Measurements from ENCODE around the gene VSIG4.

VSIG4 gene

GRCh38 chrX:66005830-66006449, 33.9 kb downstream of the VSIG4 start:
- no peak overlapping the region for H3K27ac ChIP-seq (ENCODE audit: extremely low read depth, low read depth, low read length)
- TF ChIP-seq ZNF549 (tag by site-specific recombination; IDR thresholded peaks at IDR 0.05) (no peak), ZNF341 (tag by site-specific recombination; IDR thresholded peaks at IDR 0.05; ENCODE audit: low read depth) (no peak), ZNF416 (tag by site-specific recombination; IDR thresholded peaks at IDR 0.05) (no peak), SP2 (tag by site-specific recombination; IDR thresholded peaks at IDR 0.05) (no peak), ZNF692 (tag by site-specific recombination; IDR thresholded peaks at IDR 0.05) (no peak), ZNF398 (tag by site-specific recombination; IDR thresholded peaks at IDR 0.05) (no peak), ZSCAN4 (tag by site-specific recombination; IDR thresholded peaks at IDR 0.05) (no peak), HOXC10 (CRISPR knock-in tag; IDR thresholded peaks at IDR 0.05) (no peak), KLF1 (tag by site-specific recombination; IDR thresholded peaks at IDR 0.05) (no peak), OSR2 (tag by site-specific recombination; IDR thresholded peaks at IDR 0.05) (no peak), ZBTB48 (tag by site-specific recombination; IDR thresholded peaks at IDR 0.05) (no peak), ZNF513 (tag by site-specific recombination; IDR thresholded peaks at IDR 0.05) (no peak), ZNF112 (tag by site-specific recombination; IDR thresholded peaks at IDR 0.05) (no peak)
- TF ChIP-seq, protein P1, sequence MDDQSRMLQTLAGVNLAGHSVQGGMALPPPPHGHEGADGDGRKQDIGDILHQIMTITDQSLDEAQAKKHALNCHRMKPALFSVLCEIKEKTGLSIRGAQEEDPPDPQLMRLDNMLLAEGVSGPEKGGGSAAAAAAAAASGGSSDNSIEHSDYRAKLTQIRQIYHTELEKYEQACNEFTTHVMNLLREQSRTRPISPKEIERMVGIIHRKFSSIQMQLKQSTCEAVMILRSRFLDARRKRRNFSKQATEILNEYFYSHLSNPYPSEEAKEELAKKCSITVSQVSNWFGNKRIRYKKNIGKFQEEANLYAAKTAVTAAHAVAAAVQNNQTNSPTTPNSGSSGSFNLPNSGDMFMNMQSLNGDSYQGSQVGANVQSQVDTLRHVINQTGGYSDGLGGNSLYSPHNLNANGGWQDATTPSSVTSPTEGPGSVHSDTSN (CRISPR knock-in tag; IDR thresholded peaks at IDR 0.05) = no peak
- TF ChIP-seq, protein P2, sequence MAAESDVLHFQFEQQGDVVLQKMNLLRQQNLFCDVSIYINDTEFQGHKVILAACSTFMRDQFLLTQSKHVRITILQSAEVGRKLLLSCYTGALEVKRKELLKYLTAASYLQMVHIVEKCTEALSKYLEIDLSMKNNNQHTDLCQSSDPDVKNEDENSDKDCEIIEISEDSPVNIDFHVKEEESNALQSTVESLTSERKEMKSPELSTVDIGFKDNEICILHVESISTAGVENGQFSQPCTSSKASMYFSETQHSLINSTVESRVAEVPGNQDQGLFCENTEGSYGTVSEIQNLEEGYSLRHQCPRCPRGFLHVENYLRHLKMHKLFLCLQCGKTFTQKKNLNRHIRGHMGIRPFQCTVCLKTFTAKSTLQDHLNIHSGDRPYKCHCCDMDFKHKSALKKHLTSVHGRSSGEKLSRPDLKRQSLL (tag by site-specific recombination; IDR thresholded peaks at IDR 0.05) = no peak
- TF ChIP-seq, protein P3, sequence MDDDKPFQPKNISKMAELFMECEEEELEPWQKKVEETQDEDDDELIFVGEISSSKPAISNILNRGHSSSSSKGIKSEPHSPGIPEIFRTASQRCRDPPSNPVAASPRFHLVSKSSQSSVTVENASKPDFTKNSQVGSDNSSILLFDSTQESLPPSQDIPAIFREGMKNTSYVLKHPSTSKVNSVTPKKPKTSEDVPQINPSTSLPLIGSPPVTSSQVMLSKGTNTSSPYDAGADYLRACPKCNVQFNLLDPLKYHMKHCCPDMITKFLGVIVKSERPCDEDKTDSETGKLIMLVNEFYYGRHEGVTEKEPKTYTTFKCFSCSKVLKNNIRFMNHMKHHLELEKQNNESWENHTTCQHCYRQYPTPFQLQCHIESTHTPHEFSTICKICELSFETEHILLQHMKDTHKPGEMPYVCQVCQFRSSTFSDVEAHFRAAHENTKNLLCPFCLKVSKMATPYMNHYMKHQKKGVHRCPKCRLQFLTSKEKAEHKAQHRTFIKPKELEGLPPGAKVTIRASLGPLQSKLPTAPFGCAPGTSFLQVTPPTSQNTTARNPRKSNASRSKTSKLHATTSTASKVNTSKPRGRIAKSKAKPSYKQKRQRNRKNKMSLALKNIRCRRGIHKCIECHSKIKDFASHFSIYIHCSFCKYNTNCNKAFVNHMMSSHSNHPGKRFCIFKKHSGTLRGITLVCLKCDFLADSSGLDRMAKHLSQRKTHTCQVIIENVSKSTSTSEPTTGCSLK (tag by site-specific recombination; IDR thresholded peaks at IDR 0.05) = no peak
- TF ChIP-seq, protein P4, sequence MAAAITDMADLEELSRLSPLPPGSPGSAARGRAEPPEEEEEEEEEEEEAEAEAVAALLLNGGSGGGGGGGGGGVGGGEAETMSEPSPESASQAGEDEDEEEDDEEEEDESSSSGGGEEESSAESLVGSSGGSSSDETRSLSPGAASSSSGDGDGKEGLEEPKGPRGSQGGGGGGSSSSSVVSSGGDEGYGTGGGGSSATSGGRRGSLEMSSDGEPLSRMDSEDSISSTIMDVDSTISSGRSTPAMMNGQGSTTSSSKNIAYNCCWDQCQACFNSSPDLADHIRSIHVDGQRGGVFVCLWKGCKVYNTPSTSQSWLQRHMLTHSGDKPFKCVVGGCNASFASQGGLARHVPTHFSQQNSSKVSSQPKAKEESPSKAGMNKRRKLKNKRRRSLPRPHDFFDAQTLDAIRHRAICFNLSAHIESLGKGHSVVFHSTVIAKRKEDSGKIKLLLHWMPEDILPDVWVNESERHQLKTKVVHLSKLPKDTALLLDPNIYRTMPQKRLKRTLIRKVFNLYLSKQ (tag by site-specific recombination; IDR thresholded peaks at IDR 0.05; ENCODE audit: borderline replicate concordance) = no peak
- TF ChIP-seq, protein P5, sequence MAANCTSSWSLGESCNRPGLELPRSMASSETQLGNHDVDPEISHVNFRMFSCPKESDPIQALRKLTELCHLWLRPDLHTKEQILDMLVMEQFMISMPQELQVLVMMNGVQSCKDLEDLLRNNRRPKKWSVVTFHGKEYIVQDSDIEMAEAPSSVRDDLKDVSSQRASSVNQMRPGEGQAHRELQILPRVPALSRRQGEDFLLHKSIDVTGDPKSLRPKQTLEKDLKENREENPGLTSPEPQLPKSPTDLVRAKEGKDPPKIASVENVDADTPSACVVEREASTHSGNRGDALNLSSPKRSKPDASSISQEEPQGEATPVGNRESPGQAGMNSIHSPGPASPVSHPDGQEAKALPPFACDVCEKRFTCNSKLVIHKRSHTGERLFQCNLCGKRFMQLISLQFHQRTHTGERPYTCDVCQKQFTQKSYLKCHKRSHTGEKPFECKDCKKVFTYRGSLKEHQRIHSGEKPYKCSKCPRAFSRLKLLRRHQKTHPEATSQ (tag by site-specific recombination; IDR thresholded peaks at IDR 0.05) = no peak
- TF ChIP-seq, protein P6, sequence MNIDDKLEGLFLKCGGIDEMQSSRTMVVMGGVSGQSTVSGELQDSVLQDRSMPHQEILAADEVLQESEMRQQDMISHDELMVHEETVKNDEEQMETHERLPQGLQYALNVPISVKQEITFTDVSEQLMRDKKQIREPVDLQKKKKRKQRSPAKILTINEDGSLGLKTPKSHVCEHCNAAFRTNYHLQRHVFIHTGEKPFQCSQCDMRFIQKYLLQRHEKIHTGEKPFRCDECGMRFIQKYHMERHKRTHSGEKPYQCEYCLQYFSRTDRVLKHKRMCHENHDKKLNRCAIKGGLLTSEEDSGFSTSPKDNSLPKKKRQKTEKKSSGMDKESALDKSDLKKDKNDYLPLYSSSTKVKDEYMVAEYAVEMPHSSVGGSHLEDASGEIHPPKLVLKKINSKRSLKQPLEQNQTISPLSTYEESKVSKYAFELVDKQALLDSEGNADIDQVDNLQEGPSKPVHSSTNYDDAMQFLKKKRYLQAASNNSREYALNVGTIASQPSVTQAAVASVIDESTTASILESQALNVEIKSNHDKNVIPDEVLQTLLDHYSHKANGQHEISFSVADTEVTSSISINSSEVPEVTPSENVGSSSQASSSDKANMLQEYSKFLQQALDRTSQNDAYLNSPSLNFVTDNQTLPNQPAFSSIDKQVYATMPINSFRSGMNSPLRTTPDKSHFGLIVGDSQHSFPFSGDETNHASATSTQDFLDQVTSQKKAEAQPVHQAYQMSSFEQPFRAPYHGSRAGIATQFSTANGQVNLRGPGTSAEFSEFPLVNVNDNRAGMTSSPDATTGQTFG (tag by site-specific recombination; IDR thresholded peaks at IDR 0.05; ENCODE audit: borderline replicate concordance) = no peak
- H3K9me3 ChIP-seq (ENCODE audit: control insufficient read depth, insufficient read depth, low read depth, low read length) = no peaks in the 10 kb centered on the region
- POLR2A ChIA-PET = no interaction called here
- no peaks in the 10 kb centered on the region for H3K4me1 ChIP-seq (ENCODE audit: control insufficient read depth, insufficient read depth, low read length)
- H3K4me3 ChIP-seq (ENCODE audit: low read depth, low read length) = no peak overlapping the region
- CTCF ChIA-PET = no interaction called here
- no peaks in the 10 kb centered on the region for H3K36me3 ChIP-seq (ENCODE audit: control insufficient read depth in 2 of 2, insufficient read depth in 1 of 2, low read length in 2 of 2)
